Neuronal stem cell (in vitro differentiated cells): Measurements from ENCODE around the gene L1CAM.
"Not testable (repeated sequence)": the region's sequence is repeated elsewhere in the genome, so short reads cannot be mapped to it uniquely, and the experiment has no call there.

ENCODE experiments used
- DNase-seq: peaks from one replicate; pipeline ENCODE4 v3.0.0-alpha.2; 2013; ENCODE audit warnings: low spot score
- H2AFZ ChIP-seq: one replicate; pipeline ENCODE4 v1.6.1; 2013; ENCODE audit warnings: mild to moderate bottlenecking, low read length, inconsistent platforms
- H2AK5ac ChIP-seq: 2 replicates; pipeline ENCODE4 v1.6.1; 2013; ENCODE audit warnings: low read depth, mild to moderate bottlenecking, inconsistent platforms, low read length, moderate library complexity, mixed read lengths
- H2BK120ac ChIP-seq: 2 replicates; pipeline ENCODE4 v1.6.1; 2013; ENCODE audit warnings: low read depth, mild to moderate bottlenecking, inconsistent platforms, low read length, moderate library complexity, mixed read lengths
- H2BK12ac ChIP-seq: one replicate; pipeline ENCODE4 v1.6.1; 2013; ENCODE audit warnings: low read length, inconsistent platforms
- H2BK15ac ChIP-seq: 2 replicates; pipeline ENCODE4 v1.6.1; 2013; ENCODE audit warnings: mild to moderate bottlenecking, low read length, inconsistent platforms, mixed read lengths
- H2BK5ac ChIP-seq: one replicate; pipeline ENCODE4 v1.6.1; 2013; ENCODE audit warnings: inconsistent platforms, mild to moderate bottlenecking, low read length, moderate library complexity
- H3K14ac ChIP-seq: one replicate; pipeline ENCODE4 v1.6.1; 2013; ENCODE audit warnings: low read length, inconsistent platforms
- H3K18ac ChIP-seq: 2 replicates; pipeline ENCODE4 v1.6.1; 2013; ENCODE audit warnings: low read length, inconsistent platforms
- H3K23ac ChIP-seq: 2 replicates; pipeline ENCODE4 v1.6.1; 2013; ENCODE audit warnings: low read depth, mild to moderate bottlenecking, mixed read lengths, low read length, inconsistent platforms; ENCODE audit not compliant: poor library complexity
- H3K27ac ChIP-seq: replicated peaks from 3 replicates; pipeline ENCODE4 v1.5.1; 2013; ENCODE audit warnings: low read length, inconsistent platforms
- H3K27me3 ChIP-seq, 3 experiments: 2 replicates each; pipeline ENCODE4 v1.6.1; 2013; ENCODE audit warnings: low read length in 3 of 3, mild to moderate bottlenecking in 2 of 3, inconsistent platforms in 1 of 3, low read depth in 1 of 3, mixed read lengths in 1 of 3, moderate library complexity in 1 of 3; ENCODE audit not compliant: control insufficient read depth in 3 of 3, insufficient read depth in 3 of 3
- H3K36me3 ChIP-seq, 2 donors: replicated peaks in 1 of 2; 2 replicates each; pipeline ENCODE4 v1.6.1; 2013; ENCODE audit warnings: low read length in 2 of 2; ENCODE audit not compliant: control insufficient read depth in 2 of 2, insufficient read depth in 2 of 2
- H3K4ac ChIP-seq: 2 replicates; pipeline ENCODE4 v1.6.1; 2013; ENCODE audit warnings: inconsistent platforms, mild to moderate bottlenecking, low read length, moderate library complexity
- H3K4me1 ChIP-seq, 2 donors: 1 replicate in 1 of 2; 2 replicates in 1 of 2; pipeline ENCODE4 v1.6.1; 2013; ENCODE audit warnings: low read length in 2 of 2, low read depth in 1 of 2; ENCODE audit not compliant: control insufficient read depth in 2 of 2, insufficient read depth in 1 of 2
- H3K4me2 ChIP-seq: one replicate; pipeline ENCODE4 v1.6.1; 2013; ENCODE audit warnings: mild to moderate bottlenecking, low read length, inconsistent platforms; ENCODE audit not compliant: insufficient read depth, poor library complexity, severe bottlenecking
- H3K4me3 ChIP-seq, 2 donors: 2 replicates each; pipeline ENCODE4 v1.5.1; 2013; ENCODE audit warnings: low read length in 2 of 2, mild to moderate bottlenecking in 2 of 2, inconsistent platforms in 1 of 2, moderate library complexity in 1 of 2
- H3K79me1 ChIP-seq: one replicate; pipeline ENCODE4 v1.6.1; 2013; ENCODE audit warnings: low read depth, mild to moderate bottlenecking, inconsistent platforms, low read length, moderate library complexity
- H3K9ac ChIP-seq: one replicate; pipeline ENCODE4 v1.6.1; 2013; ENCODE audit warnings: mild to moderate bottlenecking, low read depth, low read length, inconsistent platforms; ENCODE audit not compliant: poor library complexity
- H3K9me3 ChIP-seq, 2 donors: replicated peaks in 1 of 2; 2 replicates each; pipeline versions ENCODE3 to v1.6.1; 2013; ENCODE audit warnings: low read length in 2 of 2, mild to moderate bottlenecking in 2 of 2, inconsistent platforms in 1 of 2, low read depth in 1 of 2, mixed read lengths in 1 of 2, moderate library complexity in 1 of 2; ENCODE audit not compliant: control insufficient read depth in 2 of 2, insufficient read depth in 1 of 2
- H4K8ac ChIP-seq: one replicate; pipeline ENCODE4 v1.6.1; 2013; ENCODE audit warnings: low read depth, mild to moderate bottlenecking, inconsistent platforms, low read length, moderate library complexity
- H4K91ac ChIP-seq: one replicate; pipeline ENCODE4 v1.6.1; 2013; ENCODE audit warnings: low read length, low read depth, mild to moderate bottlenecking, inconsistent platforms; ENCODE audit not compliant: poor library complexity
- WGBS, 2 donors: extraction: QIAGEN DNeasy Blood & Tissue Kit; methylation state at CpG; one replicate each; pipeline ENCODE4 v1.1.7; 2013; ENCODE audit warnings: missing lambda C conversion rate in 2 of 2, mixed read lengths in 1 of 2; ENCODE audit not compliant: insufficient read length in 2 of 2, insufficient replicate concordance in 1 of 2; ENCODE audit errors: extremely low coverage in 2 of 2; 5-methylcytosine and 5-hydroxymethylcytosine counted together

L1CAM gene

DNA sequence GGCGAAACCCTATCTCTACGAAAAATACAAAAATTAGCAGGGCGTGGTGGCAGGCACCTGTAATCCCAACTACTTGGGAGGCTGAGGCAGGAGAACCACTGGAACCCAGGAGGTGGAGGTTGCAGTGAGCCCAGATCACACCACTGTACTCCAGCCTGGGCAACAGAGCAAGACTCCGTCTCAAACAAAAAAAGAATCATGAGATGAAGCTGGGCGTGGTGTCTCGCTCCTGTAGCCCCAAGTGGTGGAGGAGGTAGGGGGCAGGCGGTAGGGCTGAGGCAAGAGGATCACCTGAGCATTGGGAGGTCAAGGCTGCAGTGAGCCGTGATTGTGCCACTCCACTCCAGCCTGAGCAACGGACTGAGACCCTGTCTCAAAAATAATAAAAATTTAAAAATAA lies 67.9 kb downstream of the L1CAM start:
- not testable (repeated sequence) for H2BK120ac ChIP-seq, H3K4me2 ChIP-seq, H3K4me3 ChIP-seq, H3K18ac ChIP-seq, H3K4me1 ChIP-seq, H2BK12ac ChIP-seq, H3K9me3 ChIP-seq, H2AFZ ChIP-seq, H3K27ac ChIP-seq, H4K8ac ChIP-seq, DNase-seq, H2BK15ac ChIP-seq, H2BK5ac ChIP-seq, H4K91ac ChIP-seq, H3K14ac ChIP-seq, H3K9ac ChIP-seq, H3K4ac ChIP-seq, H3K36me3 ChIP-seq, H2AK5ac ChIP-seq, H3K23ac ChIP-seq, H3K79me1 ChIP-seq
- peaks cover 0 to 17% (median 0%) of the 10 kb centered on the region in 3 experiments for H3K27me3 ChIP-seq
- WGBS, 2 donors, result no CpG with 5 or more reads among the region's 9 CpGs

DNA sequence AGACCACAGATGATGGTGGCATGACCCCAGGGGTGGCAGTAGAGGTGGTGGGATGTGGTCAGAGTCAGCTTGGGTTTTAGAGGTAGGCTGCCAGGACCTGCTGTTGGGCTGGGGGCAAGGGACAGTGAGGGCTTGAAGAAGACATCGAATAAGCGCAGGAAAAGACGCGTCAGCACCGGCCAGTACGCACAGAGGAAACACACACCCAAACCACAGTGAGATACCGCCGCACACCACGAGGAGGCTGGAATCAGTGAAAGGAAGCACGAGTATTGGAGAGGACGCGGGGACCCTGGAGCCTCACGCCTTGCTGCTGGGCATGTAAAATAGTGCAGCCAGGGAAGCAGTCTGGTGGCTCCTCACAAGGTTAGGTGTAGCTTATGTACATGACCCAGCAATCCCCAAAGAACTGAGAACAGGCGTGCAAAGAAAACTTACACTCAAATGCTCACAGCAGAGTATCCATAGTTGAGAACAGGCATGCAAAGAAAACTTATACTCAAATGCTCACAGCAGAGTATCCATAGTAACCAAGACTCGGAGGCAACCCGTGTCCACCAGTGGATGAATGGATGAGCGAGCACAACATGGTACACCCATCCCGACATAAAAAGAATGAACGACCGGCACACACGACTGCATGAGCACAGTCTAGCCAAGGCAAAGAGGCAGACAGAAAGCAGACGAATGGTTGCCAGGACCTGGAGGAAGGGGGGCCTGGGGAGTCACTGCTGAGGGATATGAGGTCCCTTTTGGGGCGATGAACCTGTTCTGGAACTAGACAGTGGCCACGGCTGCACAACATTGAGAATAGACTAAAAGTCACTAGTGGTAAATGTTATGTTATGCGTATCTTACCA lies 68.9 kb downstream of the L1CAM start:
- H3K18ac ChIP-seq, result no peak overlapping the region
- H2BK12ac ChIP-seq, result no peak overlapping the region
- no peak overlapping the region for H3K9ac ChIP-seq
- no peak for DNase-seq
- no peak overlapping the region for H2BK120ac ChIP-seq
- H3K27ac ChIP-seq, result no peak overlapping the region
- no peak overlapping the region for H3K23ac ChIP-seq
- no peak overlapping the region for H2AFZ ChIP-seq
- peaks cover 0 to 17% (median 0%) of the 10 kb centered on the region in 3 experiments for H3K27me3 ChIP-seq
- no peak overlapping the region for H2BK5ac ChIP-seq
- H3K9me3 ChIP-seq, result peaks cover 0 to 4% of the 10 kb centered on the region in 2 donors
- no CpG with 5 or more reads among the region's 25 CpGs for WGBS, 2 donors
- H3K4me1 ChIP-seq, result peaks cover 12% of the 10 kb centered on the region in 2 donors
- H3K14ac ChIP-seq, result no peak overlapping the region
- peaks cover 0 to 2% of the 10 kb centered on the region in 2 donors for H3K36me3 ChIP-seq
- no peak overlapping the region for H2AK5ac ChIP-seq
- no peak overlapping the region for H4K8ac ChIP-seq
- H3K4me3 ChIP-seq, result no peak overlapping the region
- H2BK15ac ChIP-seq, result no peak overlapping the region
- no peak overlapping the region for H3K4ac ChIP-seq
- no peaks in the 10 kb centered on the region for H3K79me1 ChIP-seq
- no peak overlapping the region for H4K91ac ChIP-seq
- no peak overlapping the region for H3K4me2 ChIP-seq

DNA sequence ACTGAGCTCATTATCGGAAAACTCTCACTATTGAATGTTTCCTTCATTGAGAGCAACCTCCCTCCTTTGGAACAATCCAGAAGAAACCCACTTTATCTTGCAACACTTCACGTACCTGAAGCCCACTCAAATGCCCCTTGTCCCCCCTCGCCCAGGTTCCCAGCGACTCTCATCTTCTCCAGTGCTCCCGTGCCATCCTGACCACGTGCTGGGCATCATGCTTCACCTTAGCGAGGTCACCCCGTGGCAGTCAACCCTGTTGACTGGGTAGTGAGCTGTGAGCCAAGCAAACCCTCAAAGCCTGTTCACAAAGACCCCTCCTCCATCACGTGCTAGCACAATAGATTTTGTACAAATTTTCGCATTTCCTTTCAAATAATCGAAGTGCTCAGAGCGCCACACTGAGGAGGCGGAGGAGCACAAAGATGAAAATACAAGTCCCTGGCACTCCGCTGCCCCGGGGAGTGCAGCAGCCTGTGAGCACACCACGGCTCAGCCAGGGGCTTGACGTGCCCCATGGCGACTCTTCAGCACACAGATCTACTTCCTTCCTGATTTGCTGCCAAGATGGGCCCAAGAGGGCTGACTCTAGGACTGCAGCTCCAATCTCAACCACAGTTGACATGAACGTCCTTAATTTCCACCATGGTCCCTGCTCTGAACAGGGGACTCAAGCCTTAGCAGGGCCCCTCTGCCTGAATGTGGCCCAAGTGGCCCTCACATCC lies 71.2 kb downstream of the L1CAM start:
- Histone ChIP-seq H4K8ac (no peak overlapping the region), H2BK5ac (no peak overlapping the region), H2BK15ac (no peak overlapping the region), H2BK12ac (no peak overlapping the region), H2AFZ (no peak overlapping the region), H2BK120ac (no peak overlapping the region), H3K9ac (no peak overlapping the region), H3K9me3 (peaks cover 0 to 4% of the 10 kb centered on the region in 2 donors), H3K18ac (no peak overlapping the region), H3K4ac (no peak overlapping the region), H2AK5ac (no peak overlapping the region), H4K91ac (no peak overlapping the region), H3K27me3 (peaks cover 0 to 28% (median 0%) of the 10 kb centered on the region in 3 experiments), H3K14ac (no peak overlapping the region), H3K79me1 (no peaks in the 10 kb centered on the region), H3K23ac (no peak overlapping the region), H3K36me3 (peaks cover 0 to 4% of the 10 kb centered on the region in 2 donors), H3K4me1 (peaks cover 12 to 14% of the 10 kb centered on the region in 2 donors), H3K27ac (no peak overlapping the region), H3K4me3 (no peak overlapping the region), H3K4me2 (no peak overlapping the region)
- WGBS, 2 donors, result no CpG with 5 or more reads among the region's 19 CpGs
- DNase-seq, result no peak

DNA sequence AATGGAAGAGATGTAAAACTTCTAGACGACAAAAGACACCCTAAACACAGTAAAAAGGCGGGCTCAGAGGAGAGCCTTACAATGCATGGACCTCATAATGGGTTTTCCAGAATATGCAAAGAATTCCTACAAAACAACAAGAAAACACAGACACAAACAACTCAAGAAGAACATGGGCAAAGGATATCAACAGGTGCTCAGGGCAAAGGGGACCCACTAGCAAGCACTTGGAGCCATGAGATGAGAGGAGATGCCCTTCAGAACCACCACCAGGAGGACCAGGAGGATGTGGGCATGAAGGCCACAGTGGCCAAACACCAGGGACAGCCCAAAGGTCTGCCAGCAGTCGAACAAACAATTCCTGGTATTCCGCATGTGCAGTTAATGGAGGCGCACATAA lies 72.8 kb downstream of the L1CAM start:
- H3K4ac ChIP-seq, result no peak overlapping the region

More for the DNA sequence above, 72.8 kb downstream of the L1CAM start:
- no CpG with 5 or more reads among the region's 5 CpGs for WGBS, 2 donors
- H4K8ac ChIP-seq, result no peak overlapping the region
- H3K4me2 ChIP-seq, result no peak overlapping the region
- H3K4me3 ChIP-seq, result no peak overlapping the region
- peak overlapping the region; percentile 11 for H2AK5ac ChIP-seq
- no peak overlapping the region for H2BK12ac ChIP-seq
- H3K23ac ChIP-seq, result no peak overlapping the region
- no peak overlapping the region for H2BK5ac ChIP-seq
- peaks cover 0 to 4% of the 10 kb centered on the region in 2 donors for H3K36me3 ChIP-seq
- no peak overlapping the region for H3K18ac ChIP-seq
- H3K9ac ChIP-seq, result no peak overlapping the region
- no peak overlapping the region for H2AFZ ChIP-seq
- no peak overlapping the region for H4K91ac ChIP-seq
- peaks cover 8 to 12% of the 10 kb centered on the region in 2 donors for H3K4me1 ChIP-seq
- H3K27ac ChIP-seq, result no peak overlapping the region
- no peaks in the 10 kb centered on the region for H3K79me1 ChIP-seq
- no peak overlapping the region for H3K14ac ChIP-seq
- DNase-seq, result no peak
- peaks cover 0 to 29% (median 0%) of the 10 kb centered on the region in 3 experiments for H3K27me3 ChIP-seq
- no peak overlapping the region for H2BK120ac ChIP-seq
- no peak overlapping the region for H2BK15ac ChIP-seq
- H3K9me3 ChIP-seq, result peaks cover 0 to 4% of the 10 kb centered on the region in 2 donors
